Upper lobe of left lung (tissue), 4 donors: ENCODE measurements around the gene SGIP1.

Experiments used
- CTCF ChIP-seq, 6 experiments: fragments of 450-650 bp in 4 of 6; fragments of 200-600 bp in 2 of 6; sonication (generic) in 2 of 6; IDR thresholded peaks; one replicate each; pipeline ENCODE4 v1.5.1; 2016 to 2019; ENCODE audit warnings: antibody characterized with exemption in 6 of 6
- POLR2AphosphoS5 ChIP-seq, 2 donors: sonication (generic); formaldehyde crosslinking; IDR thresholded peaks; one replicate each; pipeline ENCODE4 v1.5.1; 2017; ENCODE audit warnings: antibody characterized with exemption in 2 of 2

DNA sequence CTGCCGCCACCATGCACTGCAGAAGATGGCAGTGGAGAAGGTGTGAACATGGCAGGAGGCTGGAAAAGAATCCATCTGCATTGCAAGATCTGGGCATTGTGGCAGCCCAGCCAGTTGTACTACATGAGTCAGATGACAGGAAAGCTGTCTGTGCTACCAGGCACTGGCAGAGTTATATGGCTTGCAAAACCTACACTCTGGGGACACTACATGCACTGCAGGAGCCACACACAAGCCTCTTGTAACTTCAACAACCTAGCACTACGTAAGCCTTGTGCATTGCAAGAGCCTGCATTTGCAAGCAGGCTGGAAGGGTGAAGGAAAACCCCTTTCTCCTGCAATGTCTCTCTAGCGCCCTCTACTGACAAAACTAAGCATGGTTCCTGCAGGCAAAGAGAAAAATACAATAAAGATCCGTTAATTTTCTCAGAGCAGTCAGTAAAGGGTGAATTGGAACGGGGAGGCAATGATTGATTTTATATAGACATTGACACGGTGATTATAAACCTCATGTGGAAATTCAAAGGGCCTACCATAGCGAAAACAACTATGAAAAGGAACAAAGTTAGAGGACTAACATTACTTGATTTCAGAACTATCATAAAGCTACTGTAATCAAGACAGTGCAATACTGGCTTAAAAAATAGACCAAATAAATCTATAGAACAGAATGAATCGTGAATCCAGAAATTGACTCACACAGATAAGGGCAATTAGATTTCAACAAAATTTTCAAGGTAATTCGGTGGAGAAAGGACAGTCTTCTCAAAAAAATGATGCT is 192.1 kb downstream of the SGIP1 start:
- TF ChIP-seq POLR2AphosphoS5 (IDR thresholded peaks at IDR 0.05) (no peak), CTCF (IDR thresholded peaks at IDR 0.05) (peak; percentile 52 to 88 (median 77))
